GM19043 (cell line): Measurements from ENCODE around the gene TMEM115.

Source experiments
- ATAC-seq: cut with Tn5 transposase; IDR thresholded peaks from one replicate; pipeline ENCODE4 v1.9.1; 2021; ENCODE audit warnings: low read depth; ENCODE audit not compliant: unreplicated experiment

TMEM115 gene

GRCh38 chr3:50358911-50359759 lies at the start of gene TMEM115:
Gene TMEM115, minus strand, starts transcription at chr3:50359521. Its CDS starts 458 bp downstream, at chr3:50359063.
- peak; percentile 100 for ATAC-seq

GRCh38 chr3:50408443-50408944 lies 49.2 kb upstream of the TMEM115 start:
- ATAC-seq: no peak

GRCh38 chr3:50406487-50406886 lies 47.2 kb upstream of the TMEM115 start:
- no peak for ATAC-seq

- ATAC-seq: no peak
Measured at GRCh38 chr3:50405249-50405648, 45.9 kb upstream of the TMEM115 start.

- ATAC-seq: no peak
Measured at GRCh38 chr3:50401978-50402595, 42.8 kb upstream of the TMEM115 start.

GRCh38 chr3:50396502-50396901 lies 37.2 kb upstream of the TMEM115 start:
- ATAC-seq: no peak

- no peak for ATAC-seq
Measured at GRCh38 chr3:50395070-50395860, 35.9 kb upstream of the TMEM115 start.

- no peak for ATAC-seq
Measured at GRCh38 chr3:50393061-50393460, 33.7 kb upstream of the TMEM115 start.

GRCh38 chr3:50392101-50392715 lies 32.9 kb upstream of the TMEM115 start:
- ATAC-seq: no peak

GRCh38 chr3:50390508-50391224 lies 31.3 kb upstream of the TMEM115 start:
- ATAC-seq: no peak

- no peak for ATAC-seq
Measured at GRCh38 chr3:50389414-50389767, 30.1 kb upstream of the TMEM115 start.

- ATAC-seq: no peak
Measured at GRCh38 chr3:50388720-50389413, 29.5 kb upstream of the TMEM115 start.

GRCh38 chr3:50388016-50388719 lies 28.8 kb upstream of the TMEM115 start:
- ATAC-seq: no peak

- no peak for ATAC-seq
Measured at GRCh38 chr3:50385754-50386153, 26.4 kb upstream of the TMEM115 start.

GRCh38 chr3:50383750-50384149 lies 24.4 kb upstream of the TMEM115 start:
- ATAC-seq: no peak

GRCh38 chr3:50382722-50383121 lies 23.4 kb upstream of the TMEM115 start:
- ATAC-seq: no peak

GRCh38 chr3:50381383-50381782 lies 22.1 kb upstream of the TMEM115 start:
- ATAC-seq: no peak

GRCh38 chr3:50380405-50381085 lies 21.2 kb upstream of the TMEM115 start:
- ATAC-seq: no peak
